ENCODE results near the gene MTHFSD. TPM values are rescaled to one million over a fixed set of nuclear protein-coding genes. Genes with fewer than 3 reads are reported as not detected.

The MTHFSD gene
- polyA plus RNA-seq, 4 donors = 7.6 to 22.2 (median 14.5) TPM

DNA sequence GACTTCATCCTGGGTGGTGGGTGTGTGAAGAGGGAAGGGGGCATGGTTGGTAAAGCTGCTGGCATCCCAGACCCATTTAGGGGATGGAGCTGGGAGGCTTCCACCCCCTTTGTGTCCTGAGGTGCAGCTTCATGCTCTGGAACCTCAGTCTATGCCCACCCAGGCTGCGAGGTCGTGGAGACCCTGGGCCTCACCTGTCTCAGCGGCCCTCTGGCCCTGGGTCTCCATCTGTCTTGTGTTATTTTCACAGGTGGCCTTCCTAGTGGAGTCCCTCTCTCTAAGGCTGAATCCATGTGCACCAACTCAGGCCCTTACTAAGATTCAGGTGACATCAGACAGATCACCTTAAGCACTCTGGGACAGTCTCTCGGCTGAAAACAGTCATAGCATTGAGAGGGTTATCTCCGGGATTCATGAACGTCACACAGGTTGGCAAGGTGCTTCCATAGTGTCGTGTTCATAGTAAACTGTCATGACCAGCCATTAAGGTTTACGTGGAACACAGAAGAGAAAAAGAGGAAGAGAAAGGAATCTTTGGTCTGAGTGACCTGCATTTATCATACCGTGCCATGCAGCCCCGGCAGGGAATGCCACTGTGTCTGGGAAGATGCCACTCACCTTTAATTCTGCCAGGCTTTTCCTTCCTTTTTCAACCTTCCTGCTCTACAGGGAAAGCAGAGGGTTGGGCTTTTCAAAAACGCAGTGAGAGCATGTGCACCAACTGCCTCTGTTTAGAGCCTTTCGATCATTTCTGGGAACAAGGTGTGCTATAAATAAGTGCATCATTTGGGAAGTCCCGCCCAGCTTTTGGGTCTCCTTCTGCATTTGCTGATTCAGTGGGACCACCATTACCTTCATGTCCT is 18.8 kb upstream of the MTHFSD start:
- H3K27ac ChIP-seq (ENCODE audit: low read depth in 1 of 3, low read length in 2 of 3) = no peak overlapping the region
- no peaks in the 10 kb centered on the region for H3K9me3 ChIP-seq (ENCODE audit: control insufficient read depth in 2 of 2, insufficient read depth in 1 of 2, low read depth in 1 of 2, low read length in 1 of 2)
- FAIRE-seq (no peak), DNase-seq (no peak)
- no peaks in the 10 kb centered on the region for H3K36me3 ChIP-seq (ENCODE audit: control insufficient read depth in 3 of 3, insufficient read depth in 2 of 3, low read depth in 1 of 3, low read length in 3 of 3)
- 26 to 61% (median 39%) methylated on average over 13 of the region's 13 CpGs for WGBS, 3 donors
- peaks cover 0 to 8% (median 0%) of the 10 kb centered on the region in 3 donors for H3K4me1 ChIP-seq (ENCODE audit: control insufficient read depth in 3 of 3, insufficient read depth in 2 of 3, low read depth in 1 of 3, low read length in 2 of 3)
- no peak overlapping the region for H3K4me3 ChIP-seq (ENCODE audit: low read depth in 1 of 3, low read length in 3 of 3)
- peaks cover 21 to 96% (median 35%) of the 10 kb centered on the region in 3 donors for H3K27me3 ChIP-seq (ENCODE audit: control insufficient read depth in 3 of 3, insufficient read depth in 3 of 3, low read length in 3 of 3)

DNA sequence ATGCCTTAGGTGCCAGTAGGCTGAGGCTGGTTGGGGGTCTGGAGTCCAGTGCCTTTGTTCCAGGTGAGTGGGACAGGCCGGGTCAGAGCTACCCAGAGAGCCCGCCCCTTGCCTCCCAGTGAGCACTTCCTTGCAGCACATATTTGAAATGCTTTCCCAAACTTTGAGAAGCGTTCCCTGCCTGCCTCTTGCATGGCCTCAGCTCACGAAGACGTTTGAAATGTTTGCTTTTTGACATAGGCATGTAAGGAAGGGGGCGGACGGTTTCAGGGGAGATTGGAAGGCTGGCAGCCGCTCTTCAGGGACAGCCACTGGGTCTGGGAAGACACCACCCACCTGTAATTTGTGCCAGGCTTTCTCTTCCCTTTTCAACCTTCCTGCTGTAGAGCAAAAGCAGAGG is 18.2 kb upstream of the MTHFSD start:
- Histone ChIP-seq H3K4me1 (ENCODE audit: control insufficient read depth in 3 of 3, insufficient read depth in 2 of 3, low read depth in 1 of 3, low read length in 2 of 3) (peaks cover 0 to 8% (median 0%) of the 10 kb centered on the region in 3 donors), H3K9me3 (ENCODE audit: control insufficient read depth in 2 of 2, insufficient read depth in 1 of 2, low read depth in 1 of 2, low read length in 1 of 2) (no peaks in the 10 kb centered on the region), H3K27ac (ENCODE audit: low read depth in 1 of 3, low read length in 2 of 3) (no peak overlapping the region), H3K27me3 (ENCODE audit: control insufficient read depth in 3 of 3, insufficient read depth in 3 of 3, low read length in 3 of 3) (peaks cover 21 to 95% (median 40%) of the 10 kb centered on the region in 3 donors), H3K36me3 (ENCODE audit: control insufficient read depth in 3 of 3, insufficient read depth in 2 of 3, low read depth in 1 of 3, low read length in 3 of 3) (no peaks in the 10 kb centered on the region), H3K4me3 (ENCODE audit: low read depth in 1 of 3, low read length in 3 of 3) (no peak overlapping the region)
- WGBS, 3 donors = 22 to 57% (median 31%) methylated on average over 8 of the region's 8 CpGs
- FAIRE-seq = no peak
- DNase-seq = no peak

DNA sequence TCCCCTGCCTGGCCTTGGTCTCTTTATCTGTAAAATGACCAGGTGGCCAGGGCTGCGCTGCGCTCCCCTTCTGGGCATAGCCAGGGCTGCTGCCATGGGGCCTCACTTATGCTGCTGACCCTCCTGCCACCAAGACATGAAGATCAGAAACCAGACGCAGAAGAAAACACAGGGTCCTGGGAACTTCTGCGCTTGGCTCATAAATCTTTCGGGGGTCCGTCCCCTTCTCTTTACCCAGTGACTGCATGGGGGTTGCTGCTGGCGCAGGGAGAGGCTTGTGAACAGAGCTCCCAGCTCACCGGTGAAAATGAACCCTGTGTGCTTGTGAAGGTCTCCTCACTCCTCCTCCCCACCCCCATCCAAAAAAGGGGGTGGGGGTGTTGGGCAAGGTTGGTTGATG is 17.6 kb upstream of the MTHFSD start:
- FAIRE-seq (no peak), DNase-seq (no peak)
- H3K9me3 ChIP-seq (ENCODE audit: control insufficient read depth in 2 of 2, insufficient read depth in 1 of 2, low read depth in 1 of 2, low read length in 1 of 2) = no peaks in the 10 kb centered on the region
- no peaks in the 10 kb centered on the region for H3K36me3 ChIP-seq (ENCODE audit: control insufficient read depth in 3 of 3, insufficient read depth in 2 of 3, low read depth in 1 of 3, low read length in 3 of 3)
- H3K27ac ChIP-seq (ENCODE audit: low read depth in 1 of 3, low read length in 2 of 3) = no peak overlapping the region
- H3K27me3 ChIP-seq (ENCODE audit: control insufficient read depth in 3 of 3, insufficient read depth in 3 of 3, low read length in 3 of 3) = peaks cover 24 to 91% (median 40%) of the 10 kb centered on the region in 3 donors
- peaks cover 0 to 8% (median 0%) of the 10 kb centered on the region in 3 donors for H3K4me1 ChIP-seq (ENCODE audit: control insufficient read depth in 3 of 3, insufficient read depth in 2 of 3, low read depth in 1 of 3, low read length in 2 of 3)
- H3K4me3 ChIP-seq (ENCODE audit: low read depth in 1 of 3, low read length in 3 of 3) = no peak overlapping the region
- whole genome bisulfite sequencing, 3 donors = 32 to 69% (median 51%) methylated on average over 8 of the region's 8 CpGs

DNA sequence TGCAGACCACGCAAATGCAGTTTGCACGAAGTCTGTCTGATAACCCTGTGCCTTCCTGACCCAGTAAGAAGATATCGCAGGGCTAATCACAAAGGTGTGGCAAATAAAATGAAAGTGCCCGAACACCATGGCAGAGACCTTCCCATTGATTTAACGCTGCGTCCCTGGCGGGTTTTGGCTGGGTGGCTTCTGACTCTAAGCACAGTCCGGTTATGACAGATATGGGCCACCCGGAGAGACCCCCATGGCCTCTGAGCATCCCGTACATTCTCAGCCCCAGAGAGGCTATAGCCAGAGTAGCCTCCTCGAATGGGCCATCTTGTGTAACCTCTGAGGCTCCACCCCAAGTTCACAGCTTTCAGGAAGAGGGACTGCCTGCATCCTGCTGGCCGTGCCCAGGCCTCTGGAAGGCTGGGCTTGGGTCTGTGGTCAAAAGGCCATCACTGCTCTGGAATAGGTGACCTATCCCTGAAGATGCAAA is 17.0 kb upstream of the MTHFSD start:
- H3K27ac ChIP-seq (ENCODE audit: low read depth in 1 of 3, low read length in 2 of 3) = no peak overlapping the region
- no peak overlapping the region for H3K4me3 ChIP-seq (ENCODE audit: low read depth in 1 of 3, low read length in 3 of 3)
- DNase-seq (no peak), FAIRE-seq (no peak)
- peaks cover 0 to 8% (median 0%) of the 10 kb centered on the region in 3 donors for H3K4me1 ChIP-seq (ENCODE audit: control insufficient read depth in 3 of 3, insufficient read depth in 2 of 3, low read depth in 1 of 3, low read length in 2 of 3)
- no peaks in the 10 kb centered on the region for H3K36me3 ChIP-seq (ENCODE audit: control insufficient read depth in 3 of 3, insufficient read depth in 2 of 3, low read depth in 1 of 3, low read length in 3 of 3)
- 19 to 67% (median 38%) methylated on average over 12 of the region's 12 CpGs for WGBS, 3 donors
- H3K27me3 ChIP-seq (ENCODE audit: control insufficient read depth in 3 of 3, insufficient read depth in 3 of 3, low read length in 3 of 3) = peaks cover 30 to 91% (median 37%) of the 10 kb centered on the region in 3 donors
- no peaks in the 10 kb centered on the region for H3K9me3 ChIP-seq (ENCODE audit: control insufficient read depth in 2 of 2, insufficient read depth in 1 of 2, low read depth in 1 of 2, low read length in 1 of 2)

DNA sequence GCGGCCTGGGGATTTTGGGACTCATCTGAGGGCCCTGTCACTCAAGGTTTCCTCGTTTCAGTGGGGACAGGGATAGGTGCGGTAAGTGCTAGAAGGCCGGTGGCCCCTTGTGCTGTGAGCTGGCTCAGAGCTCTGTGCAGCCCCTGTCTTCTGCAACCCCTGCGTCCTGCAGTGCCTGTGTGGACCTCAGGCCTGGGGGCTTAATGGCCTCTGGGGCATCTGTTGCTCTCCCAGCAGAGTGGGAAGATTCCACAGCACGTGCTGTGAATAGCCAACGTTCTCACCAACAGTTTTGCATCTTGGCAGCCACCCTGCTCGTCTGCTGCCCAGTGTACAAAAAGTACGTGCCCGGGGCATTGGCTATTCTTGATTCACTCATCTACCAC is 16.5 kb upstream of the MTHFSD start:
- Histone ChIP-seq H3K27me3 (ENCODE audit: control insufficient read depth in 3 of 3, insufficient read depth in 3 of 3, low read length in 3 of 3) (peaks cover 32 to 88% (median 33%) of the 10 kb centered on the region in 3 donors), H3K9me3 (ENCODE audit: control insufficient read depth in 2 of 2, insufficient read depth in 1 of 2, low read depth in 1 of 2, low read length in 1 of 2) (no peaks in the 10 kb centered on the region), H3K27ac (ENCODE audit: low read depth in 1 of 3, low read length in 2 of 3) (no peak overlapping the region), H3K36me3 (ENCODE audit: control insufficient read depth in 3 of 3, insufficient read depth in 2 of 3, low read depth in 1 of 3, low read length in 3 of 3) (no peaks in the 10 kb centered on the region), H3K4me3 (ENCODE audit: low read depth in 1 of 3, low read length in 3 of 3) (no peak overlapping the region), H3K4me1 (ENCODE audit: control insufficient read depth in 3 of 3, insufficient read depth in 2 of 3, low read depth in 1 of 3, low read length in 2 of 3) (peaks cover 0 to 8% (median 0%) of the 10 kb centered on the region in 3 donors)
- DNase-seq = no peak
- 29 to 68% (median 43%) methylated on average over 10 of the region's 10 CpGs for WGBS, 3 donors
- FAIRE-seq = no peak

DNA sequence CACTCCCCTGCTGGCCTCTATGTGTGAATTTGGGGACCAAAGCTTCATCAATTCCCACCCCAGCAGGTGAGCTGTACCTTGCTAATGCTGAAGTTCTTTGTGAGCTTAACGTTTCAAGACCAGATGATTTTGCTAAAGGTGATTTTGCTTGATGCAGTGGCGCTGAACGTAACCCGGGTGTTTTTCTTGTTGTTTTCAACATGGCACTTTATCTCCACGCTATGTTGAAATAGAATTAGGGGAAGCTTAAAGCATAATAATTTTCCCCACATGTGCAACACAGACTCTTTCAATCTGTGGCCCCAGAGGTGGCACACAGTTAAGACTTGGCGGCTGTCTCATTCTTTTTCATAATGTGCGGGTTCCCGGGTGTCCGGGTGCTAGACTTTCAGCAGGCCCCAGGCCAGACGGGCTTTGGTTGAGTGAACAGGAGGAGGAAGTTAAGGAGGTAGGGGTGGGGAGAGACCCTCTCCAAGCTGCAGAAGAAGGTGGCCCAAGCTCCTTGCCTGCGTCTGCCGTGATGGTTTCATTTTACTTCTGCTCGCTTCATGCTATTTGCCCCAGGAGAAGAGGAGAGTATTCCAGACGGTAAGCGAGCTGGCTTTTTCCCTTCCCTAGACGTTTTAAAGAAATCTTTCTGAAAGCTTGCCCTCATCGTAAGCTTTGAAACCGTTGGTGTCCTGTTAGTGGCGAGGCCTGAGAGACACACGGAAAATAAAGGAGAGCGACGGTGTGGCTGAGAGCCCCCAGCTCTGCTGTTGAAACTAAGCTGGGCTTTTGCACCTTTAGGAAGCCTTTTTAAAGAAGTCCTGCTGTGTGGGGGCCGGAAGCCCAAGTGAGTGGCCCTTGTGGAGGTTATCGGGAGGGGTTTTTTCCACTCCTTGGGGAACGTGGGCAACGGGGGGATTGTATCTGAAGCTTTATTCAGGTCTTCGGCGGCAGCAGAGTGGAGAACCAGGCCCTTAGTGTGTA is 15.8 kb upstream of the MTHFSD start:
- no peaks in the 10 kb centered on the region for H3K9me3 ChIP-seq (ENCODE audit: control insufficient read depth in 2 of 2, insufficient read depth in 1 of 2, low read depth in 1 of 2, low read length in 1 of 2)
- H3K27ac ChIP-seq (ENCODE audit: low read depth in 1 of 3, low read length in 2 of 3) = no peak overlapping the region
- no peak overlapping the region for H3K4me3 ChIP-seq (ENCODE audit: low read depth in 1 of 3, low read length in 3 of 3)
- no peaks in the 10 kb centered on the region for H3K36me3 ChIP-seq (ENCODE audit: control insufficient read depth in 3 of 3, insufficient read depth in 2 of 3, low read depth in 1 of 3, low read length in 3 of 3)
- H3K27me3 ChIP-seq (ENCODE audit: control insufficient read depth in 3 of 3, insufficient read depth in 3 of 3, low read length in 3 of 3) = peaks cover 33 to 88% (median 34%) of the 10 kb centered on the region in 3 donors
- FAIRE-seq = no peak
- H3K4me1 ChIP-seq (ENCODE audit: control insufficient read depth in 3 of 3, insufficient read depth in 2 of 3, low read depth in 1 of 3, low read length in 2 of 3) = peaks cover 0 to 4% (median 0%) of the 10 kb centered on the region in 3 donors
- DNase-seq = no peak
- 29 to 66% (median 38%) methylated on average over 28 of the region's 28 CpGs for WGBS, 3 donors

DNA sequence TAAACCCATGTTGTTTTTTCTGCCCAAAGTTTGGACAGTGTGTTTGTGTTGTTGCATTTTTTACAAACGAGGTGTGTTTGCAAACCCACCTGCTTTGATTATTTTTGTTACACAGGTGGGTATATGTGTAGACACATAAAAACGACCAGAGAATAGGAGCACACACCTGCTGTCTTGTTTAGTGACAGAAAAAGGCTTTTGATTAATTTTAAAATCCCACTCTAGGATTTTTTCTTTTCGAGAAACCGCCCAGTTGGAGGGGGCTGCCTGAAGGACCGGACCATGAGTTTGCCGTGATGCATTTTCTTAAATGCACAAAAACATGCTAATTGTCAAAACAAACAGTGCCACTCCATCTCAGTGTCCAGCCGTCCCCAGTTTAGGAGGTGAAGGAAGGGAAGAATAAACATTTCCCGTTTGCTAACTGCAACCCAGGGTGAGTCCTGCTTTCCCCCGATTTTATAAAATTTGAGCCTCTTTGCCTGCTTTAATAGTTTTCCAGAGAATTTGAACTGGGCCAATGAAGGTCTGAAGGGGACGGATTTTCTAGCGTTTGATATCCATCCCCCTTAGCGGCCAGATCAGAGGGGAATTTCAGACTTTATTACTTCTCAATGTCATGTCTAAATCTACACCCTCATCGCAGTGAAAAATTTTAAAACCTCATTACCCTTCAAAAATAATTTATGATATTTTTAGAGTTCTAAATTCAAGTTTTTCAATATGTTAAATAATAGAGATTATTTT is 14.8 kb upstream of the MTHFSD start:
- DNase-seq = no peak
- Histone ChIP-seq H3K36me3 (ENCODE audit: control insufficient read depth in 3 of 3, insufficient read depth in 2 of 3, low read depth in 1 of 3, low read length in 3 of 3) (no peaks in the 10 kb centered on the region), H3K9me3 (ENCODE audit: control insufficient read depth in 2 of 2, insufficient read depth in 1 of 2, low read depth in 1 of 2, low read length in 1 of 2) (no peaks in the 10 kb centered on the region), H3K27ac (ENCODE audit: low read depth in 1 of 3, low read length in 2 of 3) (no peak overlapping the region), H3K4me1 (ENCODE audit: control insufficient read depth in 3 of 3, insufficient read depth in 2 of 3, low read depth in 1 of 3, low read length in 2 of 3) (no peaks in the 10 kb centered on the region), H3K4me3 (ENCODE audit: low read depth in 1 of 3, low read length in 3 of 3) (no peak overlapping the region), H3K27me3 (ENCODE audit: control insufficient read depth in 3 of 3, insufficient read depth in 3 of 3, low read length in 3 of 3) (peaks cover 36 to 88% (median 42%) of the 10 kb centered on the region in 3 donors)
- FAIRE-seq = no peak
- WGBS, 3 donors = 21 to 48% (median 32%) methylated on average over 13 of the region's 13 CpGs
